ENCODE measurements around the gene SEMA5A.
"Not testable (repeated sequence)": the region's sequence is repeated elsewhere in the genome, so short reads cannot be mapped to it uniquely, and the experiment has no call there.

The SEMA5A gene

DNA sequence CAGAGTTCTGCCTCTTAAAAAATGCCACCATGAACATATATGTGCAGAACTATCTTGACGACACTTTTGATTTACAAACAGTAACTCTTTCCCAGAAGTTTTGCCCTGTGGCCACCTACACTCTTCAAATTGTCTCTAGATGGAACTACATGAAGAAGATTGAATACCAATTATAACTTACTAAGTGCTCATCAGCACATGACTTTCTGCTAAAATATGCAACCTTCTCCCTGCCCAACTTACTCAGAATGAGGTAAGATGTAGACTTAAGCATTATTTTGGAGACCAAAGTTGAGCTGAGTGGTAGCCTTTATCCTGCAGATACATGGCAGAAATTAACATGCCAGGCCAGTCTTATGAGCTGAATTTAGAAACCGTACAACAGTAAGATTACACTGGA, 105.4 kb downstream of the SEMA5A start:
- no peak for DNase-seq (ENCODE audit: low read depth)

DNA sequence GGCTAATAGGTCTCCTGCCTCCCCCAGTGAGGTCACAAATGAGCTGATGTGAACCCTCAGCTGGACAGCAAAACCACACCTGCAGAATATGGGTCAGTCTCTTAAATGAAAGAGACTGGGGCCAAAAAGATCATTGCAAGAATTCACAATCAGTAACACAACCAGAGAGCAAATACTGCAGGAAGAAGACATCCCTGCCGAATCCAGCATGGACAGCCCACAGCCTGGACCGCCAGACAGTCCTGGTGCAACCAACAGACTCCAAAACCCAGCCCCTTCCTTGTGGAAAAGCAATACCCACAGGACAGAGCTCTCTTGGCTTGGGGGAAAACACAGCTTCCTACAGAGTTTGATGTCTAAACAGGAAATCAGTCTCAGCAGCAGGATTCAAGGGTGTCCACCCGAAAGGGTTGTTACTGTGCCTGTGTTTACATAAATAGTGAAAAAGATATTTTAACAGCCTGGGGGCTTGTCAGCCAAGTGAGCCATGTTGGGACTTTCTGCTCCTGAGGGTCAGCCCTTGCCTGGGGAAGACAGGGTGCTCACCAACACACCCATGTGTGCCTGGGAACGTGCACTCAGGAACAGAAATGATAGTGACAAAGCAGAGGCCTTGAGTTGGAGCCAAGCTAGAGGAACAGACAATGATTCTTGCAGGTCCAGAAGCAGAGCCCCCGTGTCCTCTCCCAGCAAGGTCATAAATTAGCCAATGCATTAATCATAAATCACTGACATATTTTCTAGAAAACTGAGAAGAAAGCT, 106.2 kb downstream of the SEMA5A start:
- no peak for DNase-seq (ENCODE audit: low read depth)

DNA sequence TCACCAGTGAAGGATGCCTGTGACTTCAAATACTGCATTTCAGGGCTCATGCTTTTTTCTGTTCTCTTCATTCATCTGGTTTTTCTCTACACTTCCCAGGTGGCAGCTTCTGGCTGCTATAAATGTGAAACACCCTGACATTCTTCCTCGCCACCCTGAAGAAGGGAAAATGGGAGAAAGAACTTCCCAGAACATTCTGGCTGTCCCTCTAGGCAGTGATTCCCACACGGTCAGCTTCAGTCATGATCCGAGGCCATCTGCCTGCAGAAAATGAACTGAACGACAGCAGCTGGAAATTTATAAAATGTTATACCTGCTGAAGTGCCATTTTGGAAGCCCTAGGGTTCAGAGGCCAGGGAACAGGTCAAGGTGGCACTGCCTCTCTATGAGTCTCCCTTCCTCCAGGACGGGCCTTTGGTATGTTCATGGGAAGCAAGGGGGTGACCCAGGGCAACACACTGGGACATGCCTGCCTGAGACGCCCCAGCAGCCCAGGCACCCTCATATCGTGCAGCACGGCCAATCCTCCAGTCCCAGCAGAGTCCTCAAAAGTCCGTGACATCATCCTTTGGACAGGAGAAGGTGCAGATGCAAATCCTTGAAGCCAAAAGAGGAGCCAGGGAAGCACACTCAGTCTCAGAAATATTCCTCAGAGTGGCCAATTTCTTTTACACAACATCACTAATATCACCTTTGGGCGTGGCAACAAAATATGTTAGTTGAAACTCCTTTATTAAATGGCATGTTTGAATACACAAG, 107.1 kb downstream of the SEMA5A start:
- no peak for DNase-seq (ENCODE audit: low read depth)

DNA sequence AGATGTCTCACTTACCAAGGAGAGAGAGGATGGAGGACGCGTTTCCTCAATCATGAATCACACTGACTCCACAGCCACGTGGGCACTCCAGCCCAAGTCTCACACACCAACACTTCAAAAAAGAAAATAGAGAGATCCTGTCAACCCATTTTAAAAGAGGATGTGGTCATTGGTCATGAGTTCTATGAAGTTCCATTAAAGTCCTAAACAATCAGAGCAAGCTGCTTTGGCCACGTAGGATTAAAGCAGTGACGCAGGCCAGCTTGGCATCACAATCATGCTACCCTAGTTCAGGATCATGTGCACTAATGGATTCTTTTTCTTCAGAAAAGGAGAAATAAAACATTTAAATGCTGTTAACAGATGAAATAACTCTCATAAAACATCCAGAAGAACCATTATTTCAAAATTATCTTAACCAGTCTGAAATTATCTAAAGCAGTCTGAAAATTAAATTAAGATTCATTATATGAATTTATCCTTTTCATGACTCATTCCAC, 108.1 kb downstream of the SEMA5A start:
- DNase-seq (ENCODE audit: low read depth) = no peak

DNA sequence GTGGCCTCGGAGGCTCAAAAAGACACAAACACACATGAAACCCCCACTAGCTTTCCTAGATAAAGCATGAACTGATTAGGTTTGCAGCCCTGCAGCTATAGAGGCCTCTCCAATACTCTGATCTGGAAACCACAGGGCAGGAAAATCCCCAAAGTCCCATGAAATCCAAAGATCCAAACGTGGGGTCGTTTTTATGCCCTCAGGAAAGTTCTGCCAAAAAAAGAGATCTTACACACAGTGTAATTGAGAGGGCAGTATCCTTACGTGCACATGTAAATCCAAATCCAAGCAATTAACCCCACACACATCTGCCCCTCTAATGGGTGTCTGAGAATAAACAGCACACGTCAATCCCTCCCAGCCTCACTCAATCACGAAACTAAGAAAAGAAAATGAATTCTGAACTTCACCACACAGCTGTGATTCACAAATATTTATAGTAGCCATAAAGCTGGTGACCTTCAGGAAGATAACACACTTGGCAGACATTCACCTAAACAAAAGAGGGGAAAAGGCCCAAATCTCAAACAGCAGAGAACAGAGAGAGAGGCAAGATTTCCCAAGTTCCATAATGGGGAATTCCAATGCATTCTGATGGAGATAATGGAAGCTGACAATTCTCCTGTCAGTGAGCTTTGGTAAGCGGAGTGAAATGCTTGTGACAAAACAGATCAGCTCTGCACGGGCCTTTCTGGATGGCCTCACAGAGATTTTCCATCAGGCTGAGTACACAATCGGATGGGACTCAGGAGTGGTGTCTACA, 114.2 kb downstream of the SEMA5A start:
- no peak for DNase-seq (ENCODE audit: low read depth)

DNA sequence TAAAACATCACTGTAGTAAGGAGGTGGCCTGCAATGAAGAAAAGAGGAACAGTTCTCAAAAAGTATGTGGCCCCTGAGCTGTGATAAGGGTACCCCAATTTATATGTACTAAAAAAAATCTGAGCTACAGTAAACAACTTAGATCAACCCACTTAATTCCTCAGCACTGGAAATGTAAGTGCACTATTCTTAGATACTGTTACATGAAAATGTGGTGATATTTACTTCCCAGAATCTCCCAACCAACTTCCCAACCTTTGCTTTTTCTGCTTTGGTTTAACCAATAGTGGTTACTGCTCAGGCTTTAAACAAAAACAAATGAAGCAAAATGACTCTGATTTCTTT, 114.8 kb downstream of the SEMA5A start:
- DNase-seq (ENCODE audit: low read depth) = no peak

DNA sequence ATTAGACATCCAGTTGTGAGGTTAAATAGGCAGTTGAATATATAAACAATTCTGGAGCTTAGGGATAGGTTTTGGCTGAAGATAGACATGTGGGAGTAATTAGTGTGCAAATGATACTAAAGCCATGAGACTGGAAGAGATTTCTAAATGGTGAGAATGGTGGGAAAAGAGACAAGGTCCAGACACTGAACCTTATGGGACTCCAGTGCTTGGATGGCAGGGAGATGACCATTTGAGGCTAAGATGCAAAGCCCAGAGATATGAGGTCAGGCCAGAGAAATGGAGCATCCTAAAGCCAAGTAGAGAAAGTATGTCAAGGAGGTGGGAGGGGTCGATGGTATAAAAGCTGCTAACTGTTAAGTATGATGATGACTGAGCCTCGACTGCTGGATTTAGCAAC, 115.6 kb downstream of the SEMA5A start:
- DNase-seq (ENCODE audit: low read depth) = no peak

DNA sequence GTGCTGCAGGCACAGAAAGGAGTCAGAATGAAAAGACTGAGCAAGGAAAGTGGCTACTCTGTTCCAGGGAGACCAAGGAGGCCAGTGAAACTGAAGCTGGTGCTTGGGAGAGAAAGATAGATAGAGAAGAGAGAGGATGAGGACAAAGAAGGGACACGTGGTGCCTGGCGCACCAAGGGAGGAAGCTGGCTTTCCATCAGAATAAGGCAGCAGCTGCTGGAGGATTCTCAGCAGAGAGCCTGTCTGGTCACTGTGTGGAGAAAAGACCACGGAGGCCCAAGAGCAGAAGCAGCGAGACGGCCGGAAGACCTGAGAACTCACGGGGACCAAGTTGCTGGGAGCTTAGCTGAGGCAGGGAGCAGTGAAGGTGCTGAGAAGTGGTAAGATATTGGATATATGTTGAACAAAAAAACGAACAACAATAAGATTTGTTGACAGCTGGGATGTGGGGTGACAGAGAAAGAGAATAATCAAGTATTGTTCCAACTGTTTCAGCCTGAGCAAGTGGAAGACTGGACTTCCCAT, 116.1 kb downstream of the SEMA5A start:
- no peak for DNase-seq (ENCODE audit: low read depth)

DNA sequence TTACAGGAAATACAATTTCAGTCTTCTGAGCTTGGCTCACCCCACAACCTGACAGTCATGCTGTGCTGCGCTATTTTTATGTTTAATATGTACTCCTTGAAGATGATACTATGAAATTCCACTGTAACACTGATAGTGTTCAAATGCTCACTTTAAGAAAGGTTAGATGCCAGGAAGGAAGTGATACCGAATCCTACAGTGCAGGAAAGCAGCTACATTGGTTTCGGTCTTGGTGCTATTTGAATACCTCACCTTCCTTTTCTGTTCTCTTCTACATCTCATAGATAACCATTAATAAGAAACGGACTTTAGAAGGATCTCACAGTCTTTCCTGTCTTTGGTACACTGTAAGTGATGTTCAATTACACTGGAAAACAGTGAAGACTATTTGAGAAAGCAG, 117.6 kb downstream of the SEMA5A start:
- DNase-seq (ENCODE audit: low read depth) = no peak

DNA sequence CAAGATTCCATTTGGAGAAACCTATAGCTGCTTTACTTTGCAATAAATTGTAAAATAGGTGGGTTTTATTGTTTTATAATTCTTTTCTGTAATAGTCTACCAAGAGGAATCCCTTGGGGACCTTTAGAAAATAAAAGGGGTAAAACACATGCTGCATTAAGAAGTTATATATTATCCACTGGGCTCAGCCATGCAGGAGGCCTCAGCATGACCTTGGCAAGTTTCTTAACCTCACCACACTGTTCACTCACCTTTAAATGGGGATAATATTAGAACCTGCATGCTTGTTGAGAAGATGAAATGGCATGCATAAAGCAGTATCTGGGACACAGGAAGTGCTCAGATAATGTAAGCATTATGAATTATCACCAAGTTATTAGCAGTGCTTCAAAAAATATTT, 120.2 kb downstream of the SEMA5A start:
- DNase-seq (ENCODE audit: low read depth) = no peak

DNA sequence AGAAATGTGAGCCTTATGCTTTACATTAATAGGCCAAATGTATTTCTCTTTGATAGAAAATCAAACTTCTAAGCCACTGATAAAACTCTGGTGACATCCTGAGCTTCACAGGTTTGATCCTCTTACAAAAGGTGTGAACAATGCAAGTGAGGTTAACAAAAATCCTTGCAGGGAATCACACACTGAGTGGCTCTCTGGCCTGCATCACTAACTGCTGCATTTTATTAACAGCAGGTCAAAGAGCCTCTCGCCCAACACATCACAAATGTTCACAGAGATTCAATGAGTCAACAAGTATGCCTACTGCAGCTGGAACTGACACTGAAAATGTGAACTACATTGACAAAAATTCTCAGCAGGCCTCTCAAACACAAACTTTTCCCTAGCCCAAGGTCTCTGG, 122.3 kb downstream of the SEMA5A start:
- DNase-seq (ENCODE audit: low read depth) = no peak

DNA sequence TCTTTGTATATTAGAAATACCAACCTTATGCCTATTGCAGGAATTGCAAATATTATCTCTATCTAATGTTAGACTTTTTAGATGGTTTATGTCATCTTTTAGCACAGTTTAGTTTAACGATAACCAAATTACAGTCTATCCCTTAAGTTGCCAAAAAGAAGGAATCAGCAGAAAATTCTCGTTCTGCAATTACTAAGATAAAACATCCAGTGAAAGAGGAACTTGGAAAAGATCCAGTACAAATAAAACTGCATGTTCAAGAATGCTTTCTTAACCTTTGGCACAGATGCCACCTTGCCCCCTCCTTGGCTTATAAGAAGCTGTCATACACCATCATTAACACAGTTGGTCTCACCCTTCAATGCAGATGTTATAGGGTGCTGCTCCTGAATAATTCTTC, 124.0 kb downstream of the SEMA5A start:
- DNase-seq (ENCODE audit: low read depth) = no peak

DNA sequence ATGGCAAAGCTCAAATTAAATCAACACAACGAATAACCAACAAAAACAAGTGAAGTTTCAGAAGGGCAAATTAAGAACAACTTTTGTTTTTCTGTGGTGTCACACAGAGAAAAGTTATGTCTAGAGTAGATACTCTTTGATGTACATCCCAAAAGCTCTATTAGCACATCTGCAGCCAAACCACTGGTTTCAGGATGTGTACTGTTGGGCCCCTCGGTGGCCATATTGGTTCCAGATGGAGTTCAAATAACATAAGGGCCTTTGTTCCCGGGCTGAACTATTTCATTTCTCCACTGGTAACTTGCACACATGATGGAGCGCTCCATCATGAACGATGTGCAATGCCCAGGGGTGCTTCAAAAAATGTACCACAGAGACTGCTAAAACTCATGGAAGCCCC, 126.1 kb downstream of the SEMA5A start:
- no peak for DNase-seq (ENCODE audit: low read depth)

DNA sequence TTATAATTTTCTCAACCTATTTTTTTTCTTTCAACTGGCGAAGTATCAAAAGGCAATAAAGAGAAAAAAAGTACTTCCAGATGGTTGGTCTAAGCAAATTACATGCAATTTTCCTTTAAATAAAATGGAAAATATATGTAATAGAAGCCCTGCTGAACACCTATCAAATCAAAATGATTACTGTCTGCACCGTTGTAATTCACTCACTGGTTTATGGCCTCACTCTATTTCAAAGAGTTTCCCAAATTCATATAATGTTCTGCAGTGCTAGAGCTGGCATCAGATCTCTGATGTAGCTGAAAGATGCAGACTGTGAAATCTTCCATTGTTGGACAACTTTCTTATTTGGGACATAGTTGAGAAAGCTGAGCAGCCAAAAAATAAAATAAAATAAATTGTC, 130.3 kb downstream of the SEMA5A start:
- DNase-seq (ENCODE audit: low read depth) = no peak

DNA sequence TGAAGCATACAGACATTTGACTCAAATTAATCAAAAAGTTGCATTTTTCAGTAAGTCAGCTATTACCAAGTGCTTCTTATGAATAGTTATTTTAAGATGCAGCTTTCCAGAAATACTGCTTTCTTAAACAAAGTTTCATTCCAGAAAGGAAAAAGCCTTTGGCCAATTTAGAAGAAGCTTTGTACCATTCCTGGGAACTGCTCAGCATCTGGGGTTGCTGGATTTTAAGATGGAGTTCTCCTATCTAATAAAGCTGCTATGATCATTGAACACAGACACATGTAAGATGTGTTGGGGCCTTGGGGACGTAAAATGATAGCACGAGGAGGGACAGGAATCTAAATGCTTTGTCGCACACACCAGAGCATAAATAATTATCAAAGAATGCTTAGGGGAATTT, 130.8 kb downstream of the SEMA5A start:
- no peak for DNase-seq (ENCODE audit: low read depth)

DNA sequence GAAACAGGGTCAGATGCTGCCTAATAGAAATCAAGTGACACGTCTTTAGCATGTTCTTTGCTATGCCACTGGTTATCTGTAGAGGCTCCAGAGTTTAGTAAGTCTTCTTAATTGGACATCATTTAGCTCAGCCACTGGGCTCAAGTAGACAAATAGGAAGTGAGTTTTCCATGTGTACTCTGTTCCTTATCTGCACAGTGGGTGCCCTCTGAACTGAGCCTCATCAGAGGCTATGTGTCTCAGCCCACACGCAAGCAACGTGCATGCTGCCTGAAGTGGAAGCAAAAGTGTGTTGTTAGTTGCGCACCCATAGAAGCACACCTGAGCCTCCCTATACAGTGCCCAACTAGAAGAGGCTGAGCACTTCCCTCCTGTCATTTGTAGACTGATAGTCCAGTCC, 134.7 kb downstream of the SEMA5A start:
- DNase-seq (ENCODE audit: low read depth) = no peak

DNA sequence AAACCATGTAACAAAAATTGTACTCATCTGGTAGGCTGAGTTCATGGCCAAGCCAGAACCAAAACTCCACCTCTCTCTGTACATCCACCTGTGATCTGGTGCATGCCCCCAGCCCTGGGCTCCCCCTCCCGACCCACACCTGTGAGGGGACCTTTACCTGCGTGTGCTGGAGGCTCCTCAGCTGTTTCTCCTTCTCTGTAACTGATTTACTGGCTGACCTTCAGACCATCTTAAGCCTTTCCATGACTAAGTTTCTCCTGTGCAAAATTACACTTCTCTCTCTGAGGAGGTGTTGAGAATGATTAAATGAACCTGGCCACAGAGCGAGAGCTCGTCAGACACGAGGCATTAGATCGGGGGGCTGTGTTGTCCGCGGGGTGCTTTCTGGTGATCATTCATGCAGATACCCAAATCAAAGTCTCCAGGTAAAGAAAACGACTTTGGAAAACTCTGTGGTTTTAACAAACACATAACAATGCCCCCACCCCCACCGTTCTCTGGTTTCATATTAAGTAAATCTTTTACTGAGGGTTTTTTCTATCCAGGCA, 136.4 kb downstream of the SEMA5A start:
- DNase-seq (ENCODE audit: low read depth) = no peak

DNA sequence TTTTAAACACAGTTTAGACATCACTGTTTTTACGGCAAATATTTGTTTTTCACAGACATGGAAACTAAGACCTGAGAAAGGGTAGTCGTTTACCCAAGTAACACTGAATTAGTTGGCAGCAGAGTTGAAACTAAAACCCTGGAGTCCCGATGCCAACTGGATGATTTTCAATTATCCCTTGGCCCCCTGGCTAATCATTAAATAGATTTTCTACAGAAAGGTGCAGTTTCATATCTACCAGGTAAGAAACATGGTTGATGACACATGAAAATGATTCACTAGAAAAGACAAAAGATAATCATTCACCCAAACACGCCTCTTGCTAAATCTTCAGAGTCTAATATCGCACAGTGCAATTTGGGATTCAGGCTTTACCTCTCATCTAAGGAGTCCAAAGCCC, 136.9 kb downstream of the SEMA5A start:
- no peak for DNase-seq (ENCODE audit: low read depth)

DNA sequence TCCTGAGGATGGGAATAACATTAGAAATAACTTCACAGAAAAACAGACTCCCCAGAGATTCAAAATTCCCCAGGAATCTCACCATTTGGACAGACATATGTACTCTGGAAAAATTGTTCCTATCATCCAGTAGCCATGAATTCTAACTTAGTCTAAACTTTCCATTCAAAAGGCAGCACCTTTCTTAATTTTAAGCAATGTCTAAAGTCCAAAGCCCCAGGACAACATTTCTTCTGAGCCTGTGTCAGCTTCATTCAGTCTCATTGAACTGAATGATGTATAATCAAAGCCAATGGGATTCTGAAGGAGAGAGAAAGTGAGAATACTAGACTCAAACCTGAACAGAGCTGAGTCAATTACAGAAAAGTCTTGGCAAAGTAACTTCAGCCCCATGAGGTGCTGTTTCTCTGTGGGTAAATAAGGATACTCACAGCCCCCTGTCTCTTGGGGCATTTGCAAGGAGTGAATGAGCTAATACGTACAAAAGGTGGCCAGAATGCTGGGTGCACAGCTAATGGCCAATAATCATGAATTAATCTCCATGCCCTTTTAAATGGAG, 140.6 kb downstream of the SEMA5A start:
- no peak for DNase-seq (ENCODE audit: low read depth)

DNA sequence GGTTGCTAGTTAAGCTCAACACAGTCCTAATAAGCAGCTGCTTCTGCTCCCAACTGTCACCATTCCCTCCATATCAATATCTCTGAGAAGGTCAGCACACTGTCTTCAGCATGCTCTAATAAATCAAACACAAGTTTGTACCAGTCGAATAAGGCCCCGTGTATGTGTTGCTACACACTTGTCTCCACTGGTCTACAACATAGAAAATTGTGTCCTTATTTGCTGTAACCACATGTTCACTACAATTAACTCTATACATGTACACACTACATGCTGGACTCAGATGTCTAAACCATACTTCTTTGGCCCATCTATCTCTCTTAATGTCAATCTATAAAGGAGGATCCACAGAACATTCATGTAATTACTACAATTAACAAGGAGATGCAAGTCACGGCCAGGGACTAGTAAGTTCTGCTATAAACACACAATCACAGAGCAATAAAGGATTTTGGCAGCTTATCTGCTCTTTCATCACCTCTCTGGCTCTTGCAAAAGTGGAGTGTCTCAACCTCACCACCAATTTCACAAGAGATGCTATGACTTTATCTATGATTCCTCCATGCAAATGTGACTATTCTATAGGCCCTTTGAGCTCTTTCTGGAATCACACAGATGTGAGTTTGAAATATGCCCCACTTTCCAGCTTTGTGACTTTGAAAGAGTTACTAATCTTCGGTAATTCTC, 143.9 kb downstream of the SEMA5A start:
- no peak for DNase-seq (ENCODE audit: low read depth)

DNA sequence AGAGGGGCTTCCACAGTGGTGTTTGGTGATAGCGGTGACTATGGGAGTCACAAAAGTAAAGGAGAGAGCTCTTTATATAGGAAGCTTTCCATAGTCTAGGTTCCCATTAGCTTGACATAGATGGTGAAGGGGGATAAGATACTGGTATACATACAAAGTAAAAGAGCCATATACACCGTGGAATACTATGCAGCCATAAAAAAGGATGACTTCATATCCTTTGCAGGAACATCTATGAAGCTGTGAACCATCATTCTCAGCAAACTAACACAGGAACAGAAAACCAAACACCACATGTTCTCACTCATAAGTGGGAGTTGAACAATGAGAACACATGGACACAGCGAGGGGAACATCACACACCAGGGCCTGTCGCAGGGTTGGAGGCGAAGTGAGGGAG, 146.1 kb downstream of the SEMA5A start:
- not testable (repeated sequence) for DNase-seq (ENCODE audit: low read depth)
